ENCODE results near the gene RUNX3.

Gene RUNX3

GRCh38 chr1:24875257-24875656 lies 54.8 kb downstream of the RUNX3 start:
- Histone ChIP-seq H3K36me3 (no peaks in the 10 kb centered on the region), H3K4me1 (peaks cover 27% of the 10 kb centered on the region), H3K9me3 (no peaks in the 10 kb centered on the region), H4K20me1 (no peaks in the 10 kb centered on the region), H3K27me3 (no peaks in the 10 kb centered on the region), H3K4me3 (no peak overlapping the region), H3K9ac (no peak overlapping the region), H3K27ac (no peak overlapping the region), H3K4me2 (no peak overlapping the region)
- no peak for TF ChIP-seq Cebpa-rat (IDR thresholded peaks at IDR 0.05)

GRCh38 chr1:24874611-24875234 lies 55.4 kb downstream of the RUNX3 start:
- H3K9me3 ChIP-seq: no peaks in the 10 kb centered on the region

GRCh38 chr1:24874056-24874455 lies 56.0 kb downstream of the RUNX3 start:
- Histone ChIP-seq H3K9ac (no peak overlapping the region), H3K4me1 (peaks cover 38% of the 10 kb centered on the region), H3K4me2 (no peak overlapping the region), H4K20me1 (no peaks in the 10 kb centered on the region), H3K27ac (no peak overlapping the region), H3K9me3 (no peaks in the 10 kb centered on the region), H3K36me3 (no peaks in the 10 kb centered on the region), H3K4me3 (no peak overlapping the region), H3K27me3 (no peaks in the 10 kb centered on the region)
- TF ChIP-seq Cebpa-rat (IDR thresholded peaks at IDR 0.05): no peak

More at GRCh38 chr1:24874611-24875234, 55.4 kb downstream of the RUNX3 start:
- Histone ChIP-seq H3K4me1 (peaks cover 32% of the 10 kb centered on the region), H4K20me1 (no peaks in the 10 kb centered on the region), H3K36me3 (no peaks in the 10 kb centered on the region), H3K9ac (no peak overlapping the region), H3K4me2 (no peak overlapping the region), H3K27me3 (no peaks in the 10 kb centered on the region), H3K4me3 (no peak overlapping the region), H3K27ac (no peak overlapping the region)
- TF ChIP-seq Cebpa-rat (IDR thresholded peaks at IDR 0.05): no peak

- H3K9me3 ChIP-seq: no peaks in the 10 kb centered on the region
- no peak overlapping the region for H3K4me2 ChIP-seq
- H4K20me1 ChIP-seq: no peaks in the 10 kb centered on the region
- H3K27ac ChIP-seq: no peak overlapping the region
- peaks cover 38% of the 10 kb centered on the region for H3K4me1 ChIP-seq
- TF ChIP-seq Cebpa-rat (IDR thresholded peaks at IDR 0.05): no peak
- H3K27me3 ChIP-seq: no peaks in the 10 kb centered on the region
- no peak overlapping the region for H3K4me3 ChIP-seq
- H3K36me3 ChIP-seq: no peaks in the 10 kb centered on the region
- no peak overlapping the region for H3K9ac ChIP-seq
These were observed 56.9 kb downstream of the RUNX3 start for GRCh38 chr1:24873148-24873547.

- Histone ChIP-seq H3K9ac (no peak overlapping the region), H3K4me2 (peak overlapping the region; percentile 68), H4K20me1 (no peaks in the 10 kb centered on the region), H3K4me1 (peaks cover 38% of the 10 kb centered on the region), H3K36me3 (no peaks in the 10 kb centered on the region), H3K27ac (no peak overlapping the region), H3K27me3 (no peaks in the 10 kb centered on the region), H3K9me3 (no peaks in the 10 kb centered on the region), H3K4me3 (no peak overlapping the region)
- TF ChIP-seq Cebpa-rat (IDR thresholded peaks at IDR 0.05): no peak
These were observed 57.8 kb downstream of the RUNX3 start for GRCh38 chr1:24872061-24872850.

- Histone ChIP-seq H3K36me3 (no peaks in the 10 kb centered on the region), H3K27ac (no peak overlapping the region), H3K27me3 (no peaks in the 10 kb centered on the region), H3K4me2 (peak overlapping the region; percentile 68), H3K4me1 (peaks cover 44% of the 10 kb centered on the region), H3K4me3 (no peak overlapping the region), H3K9me3 (no peaks in the 10 kb centered on the region), H4K20me1 (no peaks in the 10 kb centered on the region), H3K9ac (no peak overlapping the region)
- TF ChIP-seq Cebpa-rat (IDR thresholded peaks at IDR 0.05): no peak
These were observed 58.7 kb downstream of the RUNX3 start for GRCh38 chr1:24871306-24871901.

GRCh38 chr1:24870551-24871195 lies 59.4 kb downstream of the RUNX3 start:
- no peaks in the 10 kb centered on the region for H3K36me3 ChIP-seq
- H3K4me1 ChIP-seq: peaks cover 45% of the 10 kb centered on the region
- TF ChIP-seq Cebpa-rat (IDR thresholded peaks at IDR 0.05): no peak
- no peak overlapping the region for H3K9ac ChIP-seq
- peak overlapping the region; percentile 68 for H3K4me2 ChIP-seq
- no peaks in the 10 kb centered on the region for H3K27me3 ChIP-seq
- no peaks in the 10 kb centered on the region for H3K9me3 ChIP-seq
- H3K27ac ChIP-seq: no peak overlapping the region
- no peaks in the 10 kb centered on the region for H4K20me1 ChIP-seq
- no peak overlapping the region for H3K4me3 ChIP-seq

- no peaks in the 10 kb centered on the region for H3K36me3 ChIP-seq
These were observed 61.8 kb downstream of the RUNX3 start for GRCh38 chr1:24868016-24868875.

More at GRCh38 chr1:24868016-24868875, 61.8 kb downstream of the RUNX3 start:
- H3K27ac ChIP-seq: no peak overlapping the region
- H3K4me2 ChIP-seq: no peak overlapping the region
- H4K20me1 ChIP-seq: no peaks in the 10 kb centered on the region
- no peaks in the 10 kb centered on the region for H3K27me3 ChIP-seq
- no peak overlapping the region for H3K4me3 ChIP-seq
- H3K4me1 ChIP-seq: peaks cover 45% of the 10 kb centered on the region
- H3K9ac ChIP-seq: no peak overlapping the region
- no peak for TF ChIP-seq Cebpa-rat (IDR thresholded peaks at IDR 0.05)
- no peaks in the 10 kb centered on the region for H3K9me3 ChIP-seq

Measured in BLaER1 (cell line).